ENCODE measurements around the gene ZNF778. TPM values are rescaled to one million over a fixed set of nuclear protein-coding genes. Genes with fewer than 3 reads are reported as not detected.

The ZNF778 gene
- total RNA-seq, 4 donors from 2014 or later, result 7.5 to 23.3 (median 11.9) TPM

GRCh38 chr16:89197033-89197632 lies 20.4 kb upstream of the ZNF778 start:
- TF ChIP-seq, protein P1, sequence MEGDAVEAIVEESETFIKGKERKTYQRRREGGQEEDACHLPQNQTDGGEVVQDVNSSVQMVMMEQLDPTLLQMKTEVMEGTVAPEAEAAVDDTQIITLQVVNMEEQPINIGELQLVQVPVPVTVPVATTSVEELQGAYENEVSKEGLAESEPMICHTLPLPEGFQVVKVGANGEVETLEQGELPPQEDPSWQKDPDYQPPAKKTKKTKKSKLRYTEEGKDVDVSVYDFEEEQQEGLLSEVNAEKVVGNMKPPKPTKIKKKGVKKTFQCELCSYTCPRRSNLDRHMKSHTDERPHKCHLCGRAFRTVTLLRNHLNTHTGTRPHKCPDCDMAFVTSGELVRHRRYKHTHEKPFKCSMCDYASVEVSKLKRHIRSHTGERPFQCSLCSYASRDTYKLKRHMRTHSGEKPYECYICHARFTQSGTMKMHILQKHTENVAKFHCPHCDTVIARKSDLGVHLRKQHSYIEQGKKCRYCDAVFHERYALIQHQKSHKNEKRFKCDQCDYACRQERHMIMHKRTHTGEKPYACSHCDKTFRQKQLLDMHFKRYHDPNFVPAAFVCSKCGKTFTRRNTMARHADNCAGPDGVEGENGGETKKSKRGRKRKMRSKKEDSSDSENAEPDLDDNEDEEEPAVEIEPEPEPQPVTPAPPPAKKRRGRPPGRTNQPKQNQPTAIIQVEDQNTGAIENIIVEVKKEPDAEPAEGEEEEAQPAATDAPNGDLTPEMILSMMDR (IDR thresholded peaks at IDR 0.05; ENCODE audit: low read depth), result no peak

DNA sequence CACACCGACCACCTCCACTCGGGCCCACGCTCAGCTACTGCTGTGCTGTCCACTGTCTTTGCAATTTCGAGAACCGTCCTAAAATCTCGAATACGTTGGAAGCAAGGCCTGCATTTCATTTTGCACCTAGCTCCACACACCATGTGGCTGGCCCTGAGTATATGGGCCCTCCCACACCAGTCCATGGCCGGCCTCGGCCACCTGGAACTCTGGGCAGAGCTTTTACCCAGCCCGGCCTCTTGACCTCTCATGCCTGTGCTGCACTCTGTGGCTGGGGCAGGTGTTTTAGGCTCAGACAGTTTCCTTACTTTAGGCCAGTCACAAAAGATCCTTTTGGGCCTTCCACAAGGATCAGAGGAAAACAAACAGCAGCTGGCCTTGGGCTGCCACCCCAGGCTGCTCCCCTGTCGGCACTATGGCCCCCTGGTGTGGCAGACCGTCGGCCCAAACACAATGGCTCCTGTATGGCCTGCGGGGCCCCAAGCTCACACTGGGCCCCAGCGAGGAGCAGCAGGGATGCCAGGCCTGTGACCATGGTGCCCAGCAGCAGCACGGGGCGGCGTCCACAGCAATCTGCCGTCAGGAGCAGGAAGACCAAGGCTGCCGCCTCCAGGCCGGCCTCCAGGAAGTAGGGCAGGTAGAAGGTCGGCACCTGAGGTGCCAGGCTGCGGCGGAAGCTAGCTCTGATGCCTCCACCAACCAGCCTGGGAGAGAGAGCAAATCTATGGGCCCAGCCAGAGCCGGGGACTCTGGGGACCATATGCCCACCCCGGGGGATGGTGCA lies 19.7 kb upstream of the ZNF778 start:
- TF ChIP-seq, protein P1 (IDR thresholded peaks at IDR 0.05; ENCODE audit: low read depth), result no peak

GRCh38 chr16:89198417-89199240 lies 18.9 kb upstream of the ZNF778 start:
- TF ChIP-seq, protein P1 (IDR thresholded peaks at IDR 0.05; ENCODE audit: low read depth), result no peak

- TF ChIP-seq, protein P1 (IDR thresholded peaks at IDR 0.05; ENCODE audit: low read depth), result no peak
Measured at GRCh38 chr16:89199241-89200123, 18.0 kb upstream of the ZNF778 start.

GRCh38 chr16:89200124-89200849 lies 17.2 kb upstream of the ZNF778 start, which contains the start of gene SLC22A31:
TSS of gene SLC22A31 (minus strand) at chr16:89200537. CDS start at chr16:89200501, 36 bp downstream.
- TF ChIP-seq, protein P1 (IDR thresholded peaks at IDR 0.05; ENCODE audit: low read depth), result no peak

GRCh38 chr16:89200850-89201411 lies 16.6 kb upstream of the ZNF778 start:
- TF ChIP-seq, protein P1 (IDR thresholded peaks at IDR 0.05; ENCODE audit: low read depth), result no peak
